Measurements from ENCODE around the gene FBXL3.
"Not testable (repeated sequence)": the region's sequence is repeated elsewhere in the genome, so short reads cannot be mapped to it uniquely, and the experiment has no call there.

FBXL3 gene

GRCh38 chr13:76982061-76982460, 44.9 kb downstream of the FBXL3 start:
- DNase-seq, result no peak

- peak; percentile 84 for DNase-seq
These were observed 46.8 kb downstream of the FBXL3 start for GRCh38 chr13:76980075-76980718.

GRCh38 chr13:76976929-76977328, 50.0 kb downstream of the FBXL3 start:
- DNase-seq, result no peak

GRCh38 chr13:76976490-76976889, 50.5 kb downstream of the FBXL3 start:
- DNase-seq, result no peak

GRCh38 chr13:76975863-76976262, 51.1 kb downstream of the FBXL3 start:
- no peak for DNase-seq

GRCh38 chr13:76974618-76974975, 52.4 kb downstream of the FBXL3 start:
- no peak for DNase-seq

- DNase-seq, result no peak
These were observed 52.9 kb downstream of the FBXL3 start for GRCh38 chr13:76973920-76974617.

- no peak for DNase-seq
These were observed 54.8 kb downstream of the FBXL3 start for GRCh38 chr13:76971851-76972829.

GRCh38 chr13:76971215-76971614, 55.7 kb downstream of the FBXL3 start:
- no peak for DNase-seq

GRCh38 chr13:76969488-76970365, 57.2 kb downstream of the FBXL3 start:
- no peak for DNase-seq

- DNase-seq, result no peak
These were observed 58.9 kb downstream of the FBXL3 start for GRCh38 chr13:76968041-76968440.

GRCh38 chr13:76967031-76967430, 59.9 kb downstream of the FBXL3 start:
- no peak for DNase-seq

- no peak for DNase-seq
These were observed 61.1 kb downstream of the FBXL3 start for GRCh38 chr13:76965759-76966421.

- not testable (repeated sequence) for DNase-seq
These were observed 67.2 kb downstream of the FBXL3 start for GRCh38 chr13:76959734-76960133.

GRCh38 chr13:76958841-76959432, 68.0 kb downstream of the FBXL3 start:
- no peak for DNase-seq

- DNase-seq, result no peak
These were observed 71.3 kb downstream of the FBXL3 start for GRCh38 chr13:76955661-76956060.

Measured in activated CD4-positive, alpha-beta T cell treated with anti-CD3 and anti-CD28 coated beads, Interleukin-2, amount 50 U/mL, for 16 hours (primary cell).